GM19455 (cell line): ENCODE results near the gene AP3B2.

Experiments
- ATAC-seq: cut with Tn5 transposase; IDR thresholded peaks from one replicate; pipeline ENCODE4 v1.9.1; 2021; ENCODE audit not compliant: unreplicated experiment

AP3B2 gene

DNA sequence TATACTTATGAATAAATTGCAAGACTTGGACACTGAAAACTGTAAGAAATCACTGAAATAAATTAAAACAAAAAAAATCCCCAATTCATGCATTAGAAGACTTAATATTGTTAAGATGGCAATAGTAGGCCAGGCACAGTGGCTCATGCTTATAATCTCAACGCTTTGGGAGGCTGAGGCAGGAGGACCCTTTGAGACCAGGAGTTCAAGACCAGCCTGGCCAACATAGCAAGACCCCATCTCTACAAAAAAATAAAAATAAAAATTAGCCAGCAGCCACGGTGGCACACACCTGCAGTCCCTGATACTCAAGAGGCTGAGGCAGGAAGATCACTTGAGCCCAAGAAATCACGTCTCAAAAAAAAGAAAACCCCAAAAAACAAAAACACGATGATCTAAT lies 98.3 kb downstream of the AP3B2 start:
- ATAC-seq = no peak
